Hepatocyte (in vitro differentiated cells): Measurements from ENCODE around the gene TMEM258.

Experiments used
- EZH2 ChIP-seq: fragments of 200-600 bp; sonication (generic); IDR thresholded peaks from 2 replicates; pipeline ENCODE4 v1.6.1; 2016; ENCODE audit warnings: antibody characterized with exemption, mild to moderate bottlenecking, borderline replicate concordance
- TF ChIP-seq, protein P1 (sequence below): fragments of 200-600 bp; sonication (generic); IDR thresholded peaks from 2 replicates; pipeline ENCODE4 v1.5.1; 2016; ENCODE audit warnings: antibody characterized with exemption, mild to moderate bottlenecking; ENCODE audit not compliant: poor library complexity

DNA sequence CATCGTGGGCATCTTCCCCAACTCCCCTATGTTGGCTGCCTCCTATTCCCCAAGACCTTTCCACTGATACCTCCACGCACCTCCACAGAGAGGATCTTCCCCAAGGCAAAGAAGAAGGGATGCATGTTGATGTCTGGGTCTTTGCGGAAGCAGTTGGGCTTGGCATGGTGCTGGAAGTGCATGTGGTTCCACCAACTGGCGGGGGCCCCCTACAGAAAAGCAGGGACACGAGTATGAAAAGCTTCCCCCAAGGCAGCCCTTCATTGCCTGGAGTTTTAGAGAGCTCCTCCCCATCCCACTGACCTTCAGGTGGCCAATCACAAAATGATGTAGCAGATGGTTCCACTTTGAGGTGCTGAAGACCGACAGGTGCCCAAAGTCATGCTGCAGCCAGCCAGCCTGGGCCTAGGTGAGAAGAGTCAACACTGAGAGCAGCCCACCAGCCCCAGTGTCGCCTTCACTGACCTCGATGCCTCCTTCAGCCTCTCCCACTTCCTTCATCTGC, 18.3 kb upstream of the TMEM258 start:
- TF ChIP-seq, protein P1, sequence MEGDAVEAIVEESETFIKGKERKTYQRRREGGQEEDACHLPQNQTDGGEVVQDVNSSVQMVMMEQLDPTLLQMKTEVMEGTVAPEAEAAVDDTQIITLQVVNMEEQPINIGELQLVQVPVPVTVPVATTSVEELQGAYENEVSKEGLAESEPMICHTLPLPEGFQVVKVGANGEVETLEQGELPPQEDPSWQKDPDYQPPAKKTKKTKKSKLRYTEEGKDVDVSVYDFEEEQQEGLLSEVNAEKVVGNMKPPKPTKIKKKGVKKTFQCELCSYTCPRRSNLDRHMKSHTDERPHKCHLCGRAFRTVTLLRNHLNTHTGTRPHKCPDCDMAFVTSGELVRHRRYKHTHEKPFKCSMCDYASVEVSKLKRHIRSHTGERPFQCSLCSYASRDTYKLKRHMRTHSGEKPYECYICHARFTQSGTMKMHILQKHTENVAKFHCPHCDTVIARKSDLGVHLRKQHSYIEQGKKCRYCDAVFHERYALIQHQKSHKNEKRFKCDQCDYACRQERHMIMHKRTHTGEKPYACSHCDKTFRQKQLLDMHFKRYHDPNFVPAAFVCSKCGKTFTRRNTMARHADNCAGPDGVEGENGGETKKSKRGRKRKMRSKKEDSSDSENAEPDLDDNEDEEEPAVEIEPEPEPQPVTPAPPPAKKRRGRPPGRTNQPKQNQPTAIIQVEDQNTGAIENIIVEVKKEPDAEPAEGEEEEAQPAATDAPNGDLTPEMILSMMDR = no peak
- no peak for TF ChIP-seq EZH2
